A673 (cell line): Measurements from ENCODE around the gene EPAS1. TPM values are rescaled to one million over a fixed set of nuclear protein-coding genes. Genes with fewer than 3 reads are reported as not detected.

Source experiments
- BruUV-seq: library from RNA; stranded (reverse); fragments of 400-500 nt; replicated peaks from 2 replicates; lab custom pipeline; 2021; lab: Mats Ljungman, UMichigan
- CTCF ChIA-PET: fragments of 300-600 bp; sonication (Branson Sonifier 250); formaldehyde crosslinking; loops from one replicate; lab custom pipeline; 2022; ENCODE audit warnings: antibody characterized with exemption; lab: Charles Lee
- POLR2A ChIA-PET: fragments of 300-600 bp; sonication (Branson Sonifier 250); formaldehyde crosslinking; loops from one replicate; lab custom pipeline; 2022; ENCODE audit warnings: antibody characterized with exemption; ENCODE audit not compliant: low non-redundant PET; lab: Charles Lee
- DNase-seq: peaks from one replicate; pipeline ENCODE4 v3.0.0-alpha.2; 2015; ENCODE audit warnings: low spot score
- H3K27ac ChIP-seq: fragments of 200-600 bp; sonication (generic); 2 replicates; pipeline ENCODE4 v1.5.1; 2016; ENCODE audit warnings: mixed run types, low read depth, mild to moderate bottlenecking, mixed read lengths, antibody characterized with exemption, low read length; ENCODE audit not compliant: poor library complexity, severe bottlenecking
- H3K27me3 ChIP-seq: fragments of 200-600 bp; sonication (generic); replicated peaks from 2 replicates; pipeline ENCODE4 v1.6.1; 2017; ENCODE audit warnings: mixed run types, low read depth, mild to moderate bottlenecking, mixed read lengths, antibody characterized with exemption, low read length; ENCODE audit not compliant: insufficient read depth, poor library complexity
- H3K36me3 ChIP-seq: fragments of 200-600 bp; sonication (generic); 2 replicates; pipeline ENCODE4 v1.6.1; 2016; ENCODE audit warnings: mixed run types, mild to moderate bottlenecking, mixed read lengths, antibody characterized with exemption, low read length; ENCODE audit not compliant: insufficient read depth, poor library complexity, severe bottlenecking
- H3K4me1 ChIP-seq: fragments of 200-600 bp; sonication (generic); 2 replicates; pipeline ENCODE4 v1.6.1; 2017; ENCODE audit warnings: mixed run types, mild to moderate bottlenecking, mixed read lengths, antibody characterized with exemption, low read length; ENCODE audit not compliant: insufficient read depth, poor library complexity, severe bottlenecking
- H3K4me3 ChIP-seq: fragments of 200-600 bp; sonication (generic); 2 replicates; pipeline ENCODE4 v1.5.1; 2016; ENCODE audit warnings: low read depth, mixed run types, mild to moderate bottlenecking, mixed read lengths, low read length; ENCODE audit not compliant: poor library complexity, severe bottlenecking
- H3K9me3 ChIP-seq: fragments of 200-600 bp; sonication (generic); 2 replicates; pipeline ENCODE4 v1.6.1; 2016; ENCODE audit warnings: mixed run types, low read depth, mild to moderate bottlenecking, mixed read lengths, antibody characterized with exemption, low read length; ENCODE audit not compliant: poor library complexity, severe bottlenecking
- CTCF ChIP-seq: fragments of 300-800, 200-600 bp; sonication (generic); conservative IDR thresholded peaks from 2 replicates; pipeline ENCODE4 v1.5.1; 2017; ENCODE audit warnings: low read depth, mild to moderate bottlenecking, antibody characterized with exemption, low read length, moderate library complexity, mixed read lengths
- EZH2 ChIP-seq: fragments of 200-600 bp; sonication (generic); IDR thresholded peaks from 2 replicates; pipeline ENCODE4 v1.6.1; 2017; ENCODE audit warnings: borderline replicate concordance, low read depth, mild to moderate bottlenecking, mixed read lengths, antibody characterized with exemption, low read length; ENCODE audit not compliant: poor library complexity, severe bottlenecking
- intact Hi-C: fragments of 100-400 bp; cut with micrococcal nuclease; formaldehyde crosslinking; loops from one replicate; pipeline ENCODE4 v1.10.0; 2022; ENCODE audit not compliant: unreplicated experiment
- total RNA-seq: library from RNA; stranded (reverse); gene quantifications from 2 replicates; pipeline ENCODE4 v1.2.3, GENCODE V29; 2021

Gene EPAS1
- total RNA-seq, 1 experiment from 2014 or later: 0.41 TPM

- CTCF ChIA-PET: no interaction called here
- TF ChIP-seq EZH2 (no peak), CTCF (no peak)
- POLR2A ChIA-PET: no interaction called here
- H3K9me3 ChIP-seq: no peaks in the 10 kb centered on the region
- intact Hi-C loops: no loop called here
- no peak overlapping the region for H3K27ac ChIP-seq
- BruUV-seq: no TSS peak
- H3K36me3 ChIP-seq: no peaks in the 10 kb centered on the region
- no peak for DNase-seq
- no peaks in the 10 kb centered on the region for H3K27me3 ChIP-seq
- H3K4me3 ChIP-seq: no peak overlapping the region
- no peaks in the 10 kb centered on the region for H3K4me1 ChIP-seq
Measured at GRCh38 chr2:46337208-46337994, 40.2 kb downstream of the EPAS1 start.

GRCh38 chr2:46338674-46339073 is 41.5 kb downstream of the EPAS1 start:
- POLR2A ChIA-PET: no interaction called here
- no peaks in the 10 kb centered on the region for H3K4me1 ChIP-seq
- no peak overlapping the region for H3K4me3 ChIP-seq
- H3K36me3 ChIP-seq: no peaks in the 10 kb centered on the region
- H3K27me3 ChIP-seq: peaks cover 3% of the 10 kb centered on the region
- CTCF ChIA-PET: no interaction called here
- no peak overlapping the region for H3K27ac ChIP-seq
- TF ChIP-seq CTCF (no peak), EZH2 (no peak)
- H3K9me3 ChIP-seq: no peaks in the 10 kb centered on the region
- no peak for DNase-seq
- no TSS peak for BruUV-seq
- intact Hi-C loops: no loop called here

GRCh38 chr2:46339200-46339599 is 42.0 kb downstream of the EPAS1 start:
- ChIA-PET CTCF (no interaction called here), POLR2A (no interaction called here)
- H3K27me3 ChIP-seq: peaks cover 8% of the 10 kb centered on the region
- no peaks in the 10 kb centered on the region for H3K36me3 ChIP-seq
- BruUV-seq: no TSS peak
- TF ChIP-seq EZH2 (no peak), CTCF (no peak)
- no peak for DNase-seq
- intact Hi-C loops: no loop called here
- H3K27ac ChIP-seq: no peak overlapping the region
- no peak overlapping the region for H3K4me3 ChIP-seq
- H3K9me3 ChIP-seq: no peaks in the 10 kb centered on the region
- H3K4me1 ChIP-seq: no peaks in the 10 kb centered on the region
